Mesenchymal stem cell (in vitro differentiated cells and primary cell): ENCODE data around the gene MAZ.

Experiments
- DNase-seq: peaks from one replicate; pipeline ENCODE4 v3.0.0-alpha.2; 2013
- H2AFZ ChIP-seq: one replicate; pipeline ENCODE4 v1.6.1; 2013; ENCODE audit warnings: low read depth, mild to moderate bottlenecking, control low read depth, inconsistent platforms, low read length, moderate library complexity
- H2AK5ac ChIP-seq: 2 replicates; pipeline ENCODE4 v1.6.1; 2013; ENCODE audit warnings: low read length, moderate library complexity, mild to moderate bottlenecking, inconsistent platforms; ENCODE audit not compliant: severe bottlenecking
- H2BK120ac ChIP-seq: one replicate; pipeline ENCODE4 v1.6.1; 2013; ENCODE audit warnings: low read depth, mild to moderate bottlenecking, inconsistent platforms, low read length, moderate library complexity
- H2BK12ac ChIP-seq, 2 experiments: one replicate each; pipeline ENCODE4 v1.6.1; 2013; ENCODE audit warnings: inconsistent platforms in 2 of 2, low read length in 2 of 2, mild to moderate bottlenecking in 2 of 2, moderate library complexity in 2 of 2, control low read depth in 1 of 2
- H2BK15ac ChIP-seq: one replicate; pipeline ENCODE4 v1.6.1; 2013; ENCODE audit warnings: mild to moderate bottlenecking, low read depth, inconsistent platforms; ENCODE audit not compliant: poor library complexity, severe bottlenecking
- H2BK5ac ChIP-seq: 2 replicates; pipeline ENCODE4 v1.6.1; 2013; ENCODE audit warnings: low read depth, mild to moderate bottlenecking, low read length, control low read depth, inconsistent platforms; ENCODE audit not compliant: poor library complexity, severe bottlenecking
- H3K14ac ChIP-seq, 2 experiments: one replicate each; pipeline ENCODE4 v1.6.1; 2013; ENCODE audit warnings: inconsistent platforms in 2 of 2, low read length in 2 of 2, control low read depth in 1 of 2, mild to moderate bottlenecking in 1 of 2, moderate library complexity in 1 of 2
- H3K18ac ChIP-seq, 2 experiments: one replicate each; pipeline ENCODE4 v1.6.1; 2013; ENCODE audit warnings: inconsistent platforms in 2 of 2, low read length in 2 of 2, control low read depth in 1 of 2, low read depth in 1 of 2, mild to moderate bottlenecking in 1 of 2
- H3K23ac ChIP-seq, 2 experiments: one replicate each; pipeline ENCODE4 v1.6.1; 2013; ENCODE audit warnings: inconsistent platforms in 2 of 2, low read length in 2 of 2, mild to moderate bottlenecking in 2 of 2, moderate library complexity in 2 of 2, control low read depth in 1 of 2
- H3K27ac ChIP-seq: 2 replicates; pipeline ENCODE4 v1.5.1; 2013; ENCODE audit warnings: mild to moderate bottlenecking, moderate library complexity, low read length, control low read depth, inconsistent platforms; ENCODE audit not compliant: poor library complexity, severe bottlenecking
- H3K27me3 ChIP-seq, 2 experiments: 2 replicates each; pipeline versions ENCODE4 v1.6.1 to v1.7.0; 2013; ENCODE audit warnings: low read length in 2 of 2, mild to moderate bottlenecking in 2 of 2, moderate library complexity in 2 of 2, control low read depth in 1 of 2, inconsistent platforms in 1 of 2; ENCODE audit not compliant: control insufficient read depth in 1 of 2, insufficient read depth in 1 of 2
- H3K36me3 ChIP-seq, 2 experiments: 2 replicates each; pipeline versions ENCODE4 v1.6.1 to v1.7.0; 2013; ENCODE audit warnings: low read length in 2 of 2, control low read depth in 1 of 2, inconsistent platforms in 1 of 2, low read depth in 1 of 2, mild to moderate bottlenecking in 1 of 2; ENCODE audit not compliant: insufficient read depth in 2 of 2, control insufficient read depth in 1 of 2
- H3K4ac ChIP-seq, 2 experiments: one replicate each; pipeline ENCODE4 v1.6.1; 2013; ENCODE audit warnings: inconsistent platforms in 2 of 2, low read length in 2 of 2, mild to moderate bottlenecking in 2 of 2, moderate library complexity in 2 of 2, control low read depth in 1 of 2, low read depth in 1 of 2
- H3K4me1 ChIP-seq: 2 replicates; pipeline ENCODE4 v1.6.1; 2013; ENCODE audit warnings: low read depth, low read length, control low read depth; ENCODE audit not compliant: control insufficient read depth, insufficient read depth
- H3K4me2 ChIP-seq: 2 replicates; pipeline ENCODE4 v1.6.1; 2013; ENCODE audit warnings: low read length, mild to moderate bottlenecking, inconsistent platforms; ENCODE audit not compliant: poor library complexity, severe bottlenecking
- H3K4me3 ChIP-seq, 2 experiments: 2 replicates each; pipeline versions ENCODE4 v1.5.1 to v1.7.0; 2013; ENCODE audit warnings: low read length in 2 of 2, mild to moderate bottlenecking in 2 of 2, control low read depth in 1 of 2, low read depth in 1 of 2; ENCODE audit not compliant: insufficient read depth in 1 of 2
- H3K79me1 ChIP-seq: replicated peaks from 2 replicates; pipeline ENCODE4 v1.6.1; 2013; ENCODE audit warnings: mild to moderate bottlenecking, control low read depth, low read length, inconsistent platforms; ENCODE audit not compliant: poor library complexity, severe bottlenecking
- H3K9ac ChIP-seq: 2 replicates; pipeline ENCODE4 v1.7.0; 2013; ENCODE audit warnings: mild to moderate bottlenecking, low read length, moderate library complexity
- H3K9me3 ChIP-seq: 2 replicates; pipeline ENCODE4 v1.7.0; 2013; ENCODE audit warnings: mild to moderate bottlenecking, low read length; ENCODE audit not compliant: control insufficient read depth
- H4K8ac ChIP-seq: one replicate; pipeline ENCODE4 v1.6.1; 2013; ENCODE audit warnings: inconsistent platforms, mild to moderate bottlenecking, low read length, moderate library complexity
- H4K91ac ChIP-seq: one replicate; pipeline ENCODE4 v1.6.1; 2013; ENCODE audit warnings: mild to moderate bottlenecking, low read length, inconsistent platforms
- WGBS: methylation state at CpG from one replicate; pipeline ENCODE4 v1.1.7; 2013; ENCODE audit warnings: mixed read lengths; 5-methylcytosine and 5-hydroxymethylcytosine counted together

Gene MAZ

GRCh38 chr16:29794231-29794710, 12.1 kb upstream of the MAZ start:
- Histone ChIP-seq H3K9ac (no peak overlapping the region), H2BK120ac (no peak overlapping the region), H3K4me2 (no peak overlapping the region), H3K23ac (no peak overlapping the region), H3K36me3 (peaks cover 19 to 28% of the 10 kb centered on the region in 2 experiments), H2BK12ac (no peak overlapping the region), H3K4ac (no peak overlapping the region), H3K9me3 (no peaks in the 10 kb centered on the region), H2AFZ (no peak overlapping the region), H3K27ac (no peak overlapping the region), H2BK15ac (no peak overlapping the region), H3K79me1 (peaks cover 29% of the 10 kb centered on the region), H3K4me3 (no peak overlapping the region), H2BK5ac (no peak overlapping the region), H3K4me1 (peaks cover 7% of the 10 kb centered on the region), H3K14ac (no peak overlapping the region), H2AK5ac (no peak overlapping the region), H3K27me3 (no peaks in the 10 kb centered on the region), H4K8ac (no peak overlapping the region), H4K91ac (no peak overlapping the region), H3K18ac (no peak overlapping the region)
- DNase-seq: no peak
- whole genome bisulfite sequencing: 86% methylated on average over 3 of the region's 3 CpGs

GRCh38 chr16:29802416-29802935, 3.9 kb upstream of the MAZ start:
- Histone ChIP-seq H3K9ac (no peak overlapping the region), H3K4ac (no peak overlapping the region), H3K27ac (no peak overlapping the region), H3K14ac (no peak overlapping the region), H4K8ac (no peak overlapping the region), H4K91ac (no peak overlapping the region), H2BK120ac (no peak overlapping the region), H2BK15ac (no peak overlapping the region), H3K4me3 (no peak overlapping the region), H3K18ac (no peak overlapping the region), H3K4me1 (peaks cover 15% of the 10 kb centered on the region), H2BK5ac (no peak overlapping the region), H3K23ac (no peak overlapping the region), H3K27me3 (no peaks in the 10 kb centered on the region), H2AFZ (no peak overlapping the region), H3K4me2 (no peak overlapping the region), H3K9me3 (no peaks in the 10 kb centered on the region), H3K79me1 (peaks cover 15% of the 10 kb centered on the region), H2BK12ac (no peak overlapping the region), H2AK5ac (no peak overlapping the region), H3K36me3 (peaks cover 31 to 48% of the 10 kb centered on the region in 2 experiments)
- no peak for DNase-seq
- 96% methylated on average over 8 of the region's 8 CpGs for WGBS

- no peaks in the 10 kb centered on the region for H3K27me3 ChIP-seq
- H3K4me2 ChIP-seq: no peak overlapping the region
- WGBS: 93% methylated on average over 6 of the region's 8 CpGs
These were observed 2.3 kb upstream of the MAZ start for GRCh38 chr16:29804020-29804419.

GRCh38 chr16:29804455-29805231, 1.7 kb upstream of the MAZ start:
- Histone ChIP-seq H3K4me3 (peak overlapping the region; percentile 79 to 92), H2BK5ac (peak overlapping the region; percentile 61), H3K9me3 (no peaks in the 10 kb centered on the region), H3K23ac (peak overlapping the region in 1 of 2 experiments; percentile 84), H3K4me1 (peaks cover 33% of the 10 kb centered on the region), H3K79me1 (peaks cover 11% of the 10 kb centered on the region), H2BK12ac (peak overlapping the region; percentile 57 to 88), H3K4me2 (peak overlapping the region; percentile 91), H2BK15ac (peak overlapping the region; percentile 96), H2BK120ac (peak overlapping the region; percentile 91), H4K8ac (peak overlapping the region; percentile 95), H3K18ac (peak overlapping the region; percentile 95 to 97), H3K9ac (peak overlapping the region; percentile 98), H2AK5ac (peak overlapping the region; percentile 76), H3K4ac (peak overlapping the region; percentile 98 to 100), H3K14ac (peak overlapping the region in 1 of 2 experiments; percentile 99), H4K91ac (peak overlapping the region; percentile 99), H3K27me3 (no peaks in the 10 kb centered on the region), H3K36me3 (peaks cover 34 to 35% of the 10 kb centered on the region in 2 experiments), H3K27ac (peak overlapping the region; percentile 96), H2AFZ (peak overlapping the region; percentile 49)
- 39% methylated on average over 26 of the region's 26 CpGs for WGBS
- DNase-seq: peak; percentile 13

More at GRCh38 chr16:29804020-29804419, 2.3 kb upstream of the MAZ start:
- H3K36me3 ChIP-seq: peaks cover 34 to 38% of the 10 kb centered on the region in 2 experiments
- H3K4me1 ChIP-seq: peaks cover 26% of the 10 kb centered on the region
- no peaks in the 10 kb centered on the region for H3K9me3 ChIP-seq
- no peak overlapping the region for H2BK120ac ChIP-seq
- H2BK15ac ChIP-seq: no peak overlapping the region
- peak overlapping the region; percentile 47 for H4K8ac ChIP-seq
- no peak overlapping the region for H3K14ac ChIP-seq
- peak overlapping the region in 1 of 2 experiments; percentile 38 for H3K4ac ChIP-seq
- H2AK5ac ChIP-seq: peak overlapping the region; percentile 52
- peak overlapping the region; percentile 98 for H3K9ac ChIP-seq
- no peak overlapping the region for H2BK5ac ChIP-seq
- H3K4me3 ChIP-seq: peak overlapping the region in 1 of 2 experiments; percentile 92
- no peak overlapping the region for H4K91ac ChIP-seq
- H3K23ac ChIP-seq: no peak overlapping the region
- no peak for DNase-seq
- H3K79me1 ChIP-seq: peaks cover 15% of the 10 kb centered on the region
- H3K18ac ChIP-seq: peak overlapping the region in 1 of 2 experiments; percentile 28
- H3K27ac ChIP-seq: no peak overlapping the region
- H2BK12ac ChIP-seq: no peak overlapping the region
- H2AFZ ChIP-seq: no peak overlapping the region
